Measurements from ENCODE around the gene EVI5.

EVI5 gene

DNA sequence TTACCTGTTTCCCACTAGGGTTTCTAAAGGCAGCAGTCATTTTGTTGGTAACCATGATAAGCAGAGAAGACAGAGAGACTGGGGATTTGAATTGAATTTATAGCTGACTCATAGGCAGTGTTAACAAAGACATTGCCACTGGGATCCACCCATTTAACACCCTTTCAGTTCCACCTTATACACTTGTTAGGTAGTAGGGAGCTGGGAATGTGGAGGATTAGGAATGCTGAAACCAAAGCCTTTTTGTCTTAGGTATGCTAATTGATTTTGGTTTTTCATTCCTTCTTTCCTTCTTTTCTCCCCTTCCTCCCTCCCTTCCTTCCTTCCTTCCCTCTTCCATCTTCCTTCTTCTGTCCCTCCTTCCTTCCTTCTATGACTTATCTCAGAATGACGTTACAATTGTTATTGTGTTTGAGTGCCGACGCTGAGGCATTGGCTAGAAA lies 7.5 kb upstream of the EVI5 start:
- TF ChIP-seq, protein P1, sequence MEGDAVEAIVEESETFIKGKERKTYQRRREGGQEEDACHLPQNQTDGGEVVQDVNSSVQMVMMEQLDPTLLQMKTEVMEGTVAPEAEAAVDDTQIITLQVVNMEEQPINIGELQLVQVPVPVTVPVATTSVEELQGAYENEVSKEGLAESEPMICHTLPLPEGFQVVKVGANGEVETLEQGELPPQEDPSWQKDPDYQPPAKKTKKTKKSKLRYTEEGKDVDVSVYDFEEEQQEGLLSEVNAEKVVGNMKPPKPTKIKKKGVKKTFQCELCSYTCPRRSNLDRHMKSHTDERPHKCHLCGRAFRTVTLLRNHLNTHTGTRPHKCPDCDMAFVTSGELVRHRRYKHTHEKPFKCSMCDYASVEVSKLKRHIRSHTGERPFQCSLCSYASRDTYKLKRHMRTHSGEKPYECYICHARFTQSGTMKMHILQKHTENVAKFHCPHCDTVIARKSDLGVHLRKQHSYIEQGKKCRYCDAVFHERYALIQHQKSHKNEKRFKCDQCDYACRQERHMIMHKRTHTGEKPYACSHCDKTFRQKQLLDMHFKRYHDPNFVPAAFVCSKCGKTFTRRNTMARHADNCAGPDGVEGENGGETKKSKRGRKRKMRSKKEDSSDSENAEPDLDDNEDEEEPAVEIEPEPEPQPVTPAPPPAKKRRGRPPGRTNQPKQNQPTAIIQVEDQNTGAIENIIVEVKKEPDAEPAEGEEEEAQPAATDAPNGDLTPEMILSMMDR (IDR thresholded peaks at IDR 0.05; ENCODE audit: low read depth, low read length): no peak
- no peak for TF ChIP-seq EZH2phosphoT487 (IDR thresholded peaks at IDR 0.05; ENCODE audit: low read depth)
- no peaks in the 10 kb centered on the region for H3K79me2 ChIP-seq (ENCODE audit: low read length)
- H4K20me1 ChIP-seq (ENCODE audit: insufficient read depth, low read length): no peaks in the 10 kb centered on the region
- H3K9me3 ChIP-seq (ENCODE audit: insufficient read depth, low read length): no peaks in the 10 kb centered on the region
- no peak overlapping the region for H3K4me3 ChIP-seq (ENCODE audit: low read length)
- H3K27ac ChIP-seq (ENCODE audit: low read length): no peak overlapping the region
- H3K4me1 ChIP-seq (ENCODE audit: low read length): no peaks in the 10 kb centered on the region
- no peak overlapping the region for H3K9ac ChIP-seq (ENCODE audit: low read length)
- H3K27me3 ChIP-seq (ENCODE audit: low read depth, low read length): no peaks in the 10 kb centered on the region
- no peak overlapping the region for H3K4me2 ChIP-seq (ENCODE audit: low read length)
- H3K36me3 ChIP-seq (replicated peaks; ENCODE audit: low read depth, low read length): no peaks in the 10 kb centered on the region
- no peak overlapping the region for H2AFZ ChIP-seq (ENCODE audit: low read depth, low read length)

DNA sequence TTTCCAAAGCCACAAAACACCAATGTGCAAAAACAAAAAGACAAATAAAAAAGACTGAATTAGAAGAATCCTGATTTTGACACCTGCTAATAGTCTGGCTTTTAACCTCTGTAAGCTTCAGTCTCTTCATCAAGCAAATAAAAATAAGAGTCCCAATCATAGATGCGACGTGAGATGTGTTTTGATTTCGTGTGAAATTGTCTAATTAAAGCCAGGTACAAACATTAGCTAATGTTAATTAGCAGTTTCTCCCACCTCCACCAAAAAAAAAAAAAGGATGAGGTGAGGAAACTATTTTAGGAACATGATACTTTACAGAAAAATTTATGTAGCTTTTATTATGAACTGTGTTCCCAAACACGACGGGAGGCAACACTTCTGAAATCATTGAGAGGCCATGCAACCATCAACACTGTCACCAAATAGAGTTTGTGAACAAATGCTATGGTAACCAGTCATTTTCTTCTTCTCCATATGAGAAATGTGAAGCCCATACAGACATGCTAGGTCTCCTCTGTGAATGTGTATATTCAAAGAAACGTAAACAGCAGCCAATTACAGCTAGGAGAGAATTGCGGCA lies 6.7 kb upstream of the EVI5 start:
- Histone ChIP-seq H3K4me1 (ENCODE audit: low read length) (no peaks in the 10 kb centered on the region), H3K4me2 (ENCODE audit: low read length) (no peak overlapping the region), H3K9me3 (ENCODE audit: insufficient read depth, low read length) (no peaks in the 10 kb centered on the region), H3K27me3 (ENCODE audit: low read depth, low read length) (no peaks in the 10 kb centered on the region), H3K9ac (ENCODE audit: low read length) (no peak overlapping the region), H4K20me1 (ENCODE audit: insufficient read depth, low read length) (no peaks in the 10 kb centered on the region), H3K36me3 (replicated peaks; ENCODE audit: low read depth, low read length) (no peaks in the 10 kb centered on the region), H3K4me3 (ENCODE audit: low read length) (no peak overlapping the region), H3K27ac (ENCODE audit: low read length) (no peak overlapping the region), H3K79me2 (ENCODE audit: low read length) (no peaks in the 10 kb centered on the region), H2AFZ (ENCODE audit: low read depth, low read length) (no peak overlapping the region)
- TF ChIP-seq, protein P1 (IDR thresholded peaks at IDR 0.05; ENCODE audit: low read depth, low read length): no peak
- no peak for TF ChIP-seq EZH2phosphoT487 (IDR thresholded peaks at IDR 0.05; ENCODE audit: low read depth)

DNA sequence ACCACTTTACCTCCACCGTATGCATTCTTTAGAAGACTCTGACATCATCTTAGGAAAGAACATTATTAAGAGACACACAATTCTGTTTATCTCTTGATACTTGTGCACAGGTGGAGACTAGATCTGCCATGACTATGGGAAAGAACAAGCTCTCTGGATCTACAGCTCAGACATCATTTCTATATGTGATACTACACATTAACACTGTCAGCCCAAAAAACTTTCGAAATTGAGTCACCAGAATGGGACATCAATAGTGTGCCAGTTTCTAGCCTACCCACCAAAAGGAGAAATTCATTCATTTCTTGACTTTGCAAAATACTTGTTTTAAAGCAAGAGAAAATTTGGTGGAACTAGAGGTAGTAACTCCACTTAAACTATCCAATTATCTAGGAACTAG lies 6.0 kb upstream of the EVI5 start:
- H3K9me3 ChIP-seq (ENCODE audit: insufficient read depth, low read length): no peaks in the 10 kb centered on the region
- no peaks in the 10 kb centered on the region for H3K4me1 ChIP-seq (ENCODE audit: low read length)
- no peak overlapping the region for H3K9ac ChIP-seq (ENCODE audit: low read length)
- H4K20me1 ChIP-seq (ENCODE audit: insufficient read depth, low read length): no peaks in the 10 kb centered on the region
- H3K79me2 ChIP-seq (ENCODE audit: low read length): no peaks in the 10 kb centered on the region
- TF ChIP-seq EZH2phosphoT487 (IDR thresholded peaks at IDR 0.05; ENCODE audit: low read depth): no peak
- TF ChIP-seq, protein P1 (IDR thresholded peaks at IDR 0.05; ENCODE audit: low read depth, low read length): no peak
- no peak overlapping the region for H3K27ac ChIP-seq (ENCODE audit: low read length)
- H3K4me2 ChIP-seq (ENCODE audit: low read length): no peak overlapping the region
- H2AFZ ChIP-seq (ENCODE audit: low read depth, low read length): no peak overlapping the region
- H3K4me3 ChIP-seq (ENCODE audit: low read length): no peak overlapping the region
- no peaks in the 10 kb centered on the region for H3K27me3 ChIP-seq (ENCODE audit: low read depth, low read length)
- H3K36me3 ChIP-seq (replicated peaks; ENCODE audit: low read depth, low read length): no peaks in the 10 kb centered on the region

DNA sequence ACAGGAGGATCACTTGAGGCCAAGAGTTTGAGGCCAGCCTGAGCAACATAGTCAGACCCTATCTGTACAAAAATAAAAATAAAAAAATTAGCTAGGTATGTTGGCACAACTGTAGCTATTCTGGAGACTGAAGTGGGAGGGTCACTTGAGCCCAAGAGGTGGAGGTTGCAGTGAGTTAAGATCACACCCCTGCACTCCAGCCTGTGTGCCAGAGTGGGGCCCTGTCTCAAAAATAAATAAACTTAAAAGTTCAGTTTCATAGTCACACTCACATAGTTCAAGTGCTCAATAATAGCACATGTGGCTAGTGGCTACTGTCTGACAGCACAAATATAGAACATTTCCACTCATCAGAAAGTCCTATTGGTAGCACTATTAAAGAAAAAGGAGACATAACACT lies 5.2 kb upstream of the EVI5 start:
- Histone ChIP-seq H3K36me3 (replicated peaks; ENCODE audit: low read depth, low read length) (no peaks in the 10 kb centered on the region), H3K9ac (ENCODE audit: low read length) (no peak overlapping the region), H3K9me3 (ENCODE audit: insufficient read depth, low read length) (no peaks in the 10 kb centered on the region), H3K27ac (ENCODE audit: low read length) (no peak overlapping the region), H3K4me2 (ENCODE audit: low read length) (no peak overlapping the region), H3K79me2 (ENCODE audit: low read length) (no peaks in the 10 kb centered on the region), H3K27me3 (ENCODE audit: low read depth, low read length) (no peaks in the 10 kb centered on the region), H3K4me3 (ENCODE audit: low read length) (no peak overlapping the region), H2AFZ (ENCODE audit: low read depth, low read length) (no peak overlapping the region), H3K4me1 (ENCODE audit: low read length) (peaks cover 3% of the 10 kb centered on the region; the same call in 1 of the 2 replicates), H4K20me1 (ENCODE audit: insufficient read depth, low read length) (no peaks in the 10 kb centered on the region)
- no peak for TF ChIP-seq EZH2phosphoT487 (IDR thresholded peaks at IDR 0.05; ENCODE audit: low read depth)
- TF ChIP-seq, protein P1 (IDR thresholded peaks at IDR 0.05; ENCODE audit: low read depth, low read length): no peak

Measured in OCI-LY3 (cell line).